Gastrocnemius medialis (tissue), 4 donors: ENCODE results near the gene INSYN2B.

Experiments used
- CTCF ChIP-seq, 5 experiments: fragments of 450-650 bp in 3 of 5; fragments of 200-600 bp in 2 of 5; sonication (generic) in 2 of 5; IDR thresholded peaks in 4 of 5; conservative IDR thresholded peaks in 1 of 5; 1 replicate in 4 of 5; 2 replicates in 1 of 5; pipeline ENCODE4 v1.5.1; 2016 to 2019; ENCODE audit warnings: antibody characterized with exemption in 5 of 5, mild to moderate bottlenecking in 3 of 5, moderate library complexity in 3 of 5
- POLR2A ChIP-seq, 2 donors: fragments of 450-650 bp; IDR thresholded peaks; one replicate each; pipeline ENCODE4 v1.6.1; 2017; ENCODE audit warnings: antibody characterized with exemption in 2 of 2, mild to moderate bottlenecking in 2 of 2, moderate library complexity in 2 of 2

- TF ChIP-seq CTCF (IDR thresholded peaks at IDR 0.05 in 4 of 5, conservative IDR thresholded peaks at IDR 0.05 in 1 of 5): no peak
- TF ChIP-seq POLR2A (IDR thresholded peaks at IDR 0.05): no peak
These were observed 75.3 kb downstream of the INSYN2B start for GRCh38 chr5:169905017-169905416.
